ENCODE data around the gene TMEM240. TPM values are rescaled to one million over a fixed set of nuclear protein-coding genes. Genes with fewer than 3 reads are reported as not detected.

Gene TMEM240
- total and polyA plus RNA-seq, 2 donors (not counting 3 experiments of a cell fraction or from before 2014, with no cell fraction given) = 7.0 to 7.6 TPM

GRCh38 chr1:1489231-1489630, 51.2 kb downstream of the TMEM240 start:
- Histone ChIP-seq H2AFZ (ENCODE audit: low read depth, low read length) (no peak overlapping the region), H3K4me3 (replicated peaks in 1 of 3; ENCODE audit: insufficient read depth in 1 of 3, low read depth in 1 of 3, low read length in 3 of 3) (no peak overlapping the region), H3K9me1 (replicated peaks; ENCODE audit: control insufficient read depth, extremely low read depth, insufficient read depth, low read length) (no peaks in the 10 kb centered on the region), H3K4me2 (ENCODE audit: insufficient read depth, low read length) (no peak overlapping the region), H3K79me2 (ENCODE audit: control insufficient read depth, insufficient read depth, low read length) (no peaks in the 10 kb centered on the region), H3K9me3 (replicated peaks; ENCODE audit: control insufficient read depth, insufficient read depth, low read length) (no peaks in the 10 kb centered on the region), H3K9ac (replicated peaks; ENCODE audit: extremely low read depth, insufficient read depth, low read length) (no peak overlapping the region), H3K27ac (ENCODE audit: insufficient read depth, low read depth, low read length) (no peak overlapping the region), H3K4me1 (ENCODE audit: control insufficient read depth, extremely low read depth, insufficient read depth, low read length) (no peaks in the 10 kb centered on the region), H3K27me3 (ENCODE audit: control insufficient read depth in 2 of 2, insufficient read depth in 2 of 2, low read length in 2 of 2) (no peaks in the 10 kb centered on the region), H3K36me3 (ENCODE audit: control insufficient read depth in 2 of 2, extremely low read depth in 1 of 2, insufficient read depth in 2 of 2, low read length in 2 of 2) (peaks cover 7 to 23% of the 10 kb centered on the region in 2 experiments), H4K20me1 (replicated peaks; ENCODE audit: control insufficient read depth, extremely low read depth, insufficient read depth, low read length) (no peaks in the 10 kb centered on the region)
- no peak for DNase-seq (ENCODE audit: low read depth, low spot score)
- FAIRE-seq = no peak
- intact Hi-C loops (cut with micrococcal nuclease) (no loop called here), dilution Hi-C loops (cut with MboI; ENCODE audit: extremely low pct_ligation_motif_present, low sequenced_read_pairs) (no loop called here)
- CTCF ChIA-PET = no interaction called here
- no peak for TF ChIP-seq FOS (IDR thresholded peaks at IDR 0.05; ENCODE audit: borderline replicate concordance, insufficient read depth, low read length)
- TF ChIP-seq CTCF (IDR thresholded peaks at IDR 0.05; ENCODE audit: extremely low read depth in 1 of 2, insufficient read depth in 1 of 2, low read depth in 1 of 2, low read length in 2 of 2) = no peak
- no peak for TF ChIP-seq GATA2 (IDR thresholded peaks at IDR 0.05; ENCODE audit: insufficient read depth, insufficient read length, low read depth, low read length)
- no TSS peak for BruUV-seq (replicated peaks)
- POLR2A ChIA-PET = no interaction called here

- no peak for TF ChIP-seq GATA2 (IDR thresholded peaks at IDR 0.05; ENCODE audit: insufficient read depth, insufficient read length, low read depth, low read length)
- TF ChIP-seq POLR2AphosphoS5 (IDR thresholded peaks at IDR 0.05; ENCODE audit: insufficient read depth, low read depth, low read length) = no peak
- no peak for TF ChIP-seq MAX (IDR thresholded peaks at IDR 0.05; ENCODE audit: insufficient read depth, insufficient read length)
- no peak for TF ChIP-seq POLR2A (IDR thresholded peaks at IDR 0.05; ENCODE audit: low read depth, low read length)
- no peak for TF ChIP-seq FOS (IDR thresholded peaks at IDR 0.05; ENCODE audit: borderline replicate concordance, insufficient read depth, low read length)
- TF ChIP-seq CTCF (IDR thresholded peaks at IDR 0.05; ENCODE audit: extremely low read depth in 1 of 2, insufficient read depth in 1 of 2, low read depth in 1 of 2, low read length in 2 of 2) = no peak
- TF ChIP-seq EZH2 (IDR thresholded peaks at IDR 0.05; ENCODE audit: borderline replicate concordance, low read depth, low read length, severe bottlenecking) = no peak
- no peak for TF ChIP-seq JUN (IDR thresholded peaks at IDR 0.05; ENCODE audit: borderline replicate concordance, insufficient read depth, insufficient read length, low read depth)
- TF ChIP-seq MYC (IDR thresholded peaks at IDR 0.05; ENCODE audit: low read depth, low read length) = no peak
- Histone ChIP-seq H3K79me2 (ENCODE audit: control insufficient read depth, insufficient read depth, low read length) (no peaks in the 10 kb centered on the region), H3K4me1 (ENCODE audit: control insufficient read depth, extremely low read depth, insufficient read depth, low read length) (no peaks in the 10 kb centered on the region), H4K20me1 (replicated peaks; ENCODE audit: control insufficient read depth, extremely low read depth, insufficient read depth, low read length) (no peaks in the 10 kb centered on the region), H3K9me3 (replicated peaks; ENCODE audit: control insufficient read depth, insufficient read depth, low read length) (no peaks in the 10 kb centered on the region), H3K9ac (replicated peaks; ENCODE audit: extremely low read depth, insufficient read depth, low read length) (no peak overlapping the region), H3K27me3 (ENCODE audit: control insufficient read depth in 2 of 2, insufficient read depth in 2 of 2, low read length in 2 of 2) (no peaks in the 10 kb centered on the region), H3K27ac (ENCODE audit: insufficient read depth, low read depth, low read length) (no peak overlapping the region), H3K4me2 (ENCODE audit: insufficient read depth, low read length) (no peak overlapping the region), H3K9me1 (replicated peaks; ENCODE audit: control insufficient read depth, extremely low read depth, insufficient read depth, low read length) (no peaks in the 10 kb centered on the region), H3K4me3 (replicated peaks in 1 of 3; ENCODE audit: insufficient read depth in 1 of 3, low read depth in 1 of 3, low read length in 3 of 3) (no peak overlapping the region), H3K36me3 (ENCODE audit: control insufficient read depth in 2 of 2, extremely low read depth in 1 of 2, insufficient read depth in 2 of 2, low read length in 2 of 2) (peaks cover 3 to 28% of the 10 kb centered on the region in 2 experiments), H2AFZ (ENCODE audit: low read depth, low read length) (no peak overlapping the region)
- dilution Hi-C loops (cut with MboI; ENCODE audit: extremely low pct_ligation_motif_present, low sequenced_read_pairs) = no loop called here
- intact Hi-C loops (cut with micrococcal nuclease) = no loop called here
- ChIA-PET POLR2A (no interaction called here), CTCF (no interaction called here)
- no TSS peak for BruUV-seq (replicated peaks)
- no peak for DNase-seq (ENCODE audit: low read depth, low spot score)
- FAIRE-seq = no peak
Observed at GRCh38 chr1:1487701-1488100, 52.7 kb downstream of the TMEM240 start.
